Parathyroid adenoma (tissue), 2 donors: ENCODE results near the gene BCR.

Source experiments
- H2AFZ ChIP-seq: fragments of 300-600 bp; sonication (generic); one replicate; pipeline ENCODE4 v1.7.0; 2017; ENCODE audit warnings: antibody characterized with exemption, mild to moderate bottlenecking
- H3K27ac ChIP-seq: fragments of 300-600 bp; sonication (generic); one replicate; pipeline ENCODE4 v1.7.0; 2017
- H3K27me3 ChIP-seq: fragments of 300-600 bp; sonication (generic); one replicate; pipeline ENCODE4 v1.7.0; 2017; ENCODE audit warnings: low read length; ENCODE audit not compliant: control insufficient read depth, insufficient read depth
- H3K36me3 ChIP-seq: fragments of 300-600 bp; sonication (generic); one replicate; pipeline ENCODE4 v1.7.0; 2017; ENCODE audit warnings: low read length; ENCODE audit not compliant: control insufficient read depth, insufficient read depth
- H3K4me1 ChIP-seq: fragments of 300-600 bp; sonication (generic); one replicate; pipeline ENCODE4 v1.7.0; 2017; ENCODE audit warnings: control low read depth
- H3K4me2 ChIP-seq: fragments of 300-600 bp; sonication (generic); one replicate; pipeline ENCODE4 v1.7.0; 2017; ENCODE audit warnings: low read length
- H3K4me3 ChIP-seq: fragments of 300-600 bp; sonication (generic); one replicate; pipeline ENCODE4 v1.7.0; 2017; ENCODE audit warnings: low read depth, low read length
- H3K79me2 ChIP-seq: fragments of 300-600 bp; sonication (generic); one replicate; pipeline ENCODE4 v1.7.0; 2017; ENCODE audit warnings: control low read depth
- H3K9ac ChIP-seq: fragments of 300-600 bp; sonication (generic); one replicate; pipeline ENCODE4 v1.7.0; 2017; ENCODE audit warnings: mild to moderate bottlenecking
- H3K9me3 ChIP-seq: fragments of 300-600 bp; sonication (generic); one replicate; pipeline ENCODE4 v1.7.0; 2017; ENCODE audit warnings: low read length; ENCODE audit not compliant: control insufficient read depth
- CTCF ChIP-seq: fragments of 300-600 bp; sonication (generic); IDR thresholded peaks from one replicate; pipeline ENCODE4 v1.7.0; 2017; ENCODE audit warnings: antibody characterized with exemption, mild to moderate bottlenecking
- donor health status: primary hyperparathyroidism.

Gene BCR

GRCh38 chr22:23178512-23179254 is 1.6 kb upstream of the BCR start:
- Histone ChIP-seq H3K27ac (no peak overlapping the region), H2AFZ (no peak overlapping the region), H3K4me2 (no peak overlapping the region), H3K4me1 (peaks cover 12% of the 10 kb centered on the region), H3K27me3 (no peaks in the 10 kb centered on the region), H3K9ac (no peak overlapping the region), H3K79me2 (no peaks in the 10 kb centered on the region), H3K4me3 (no peak overlapping the region), H3K9me3 (no peaks in the 10 kb centered on the region), H3K36me3 (no peaks in the 10 kb centered on the region)
- TF ChIP-seq CTCF, result peak; percentile 92

GRCh38 chr22:23179381-23180299 is 669 bp upstream of the BCR start:
- Histone ChIP-seq H3K4me2 (peak overlapping the region; percentile 78), H3K27ac (peak overlapping the region; percentile 24), H3K9ac (no peak overlapping the region), H2AFZ (peak overlapping the region; percentile 64), H3K79me2 (no peaks in the 10 kb centered on the region), H3K27me3 (no peaks in the 10 kb centered on the region), H3K4me1 (peaks cover 12% of the 10 kb centered on the region), H3K36me3 (no peaks in the 10 kb centered on the region), H3K4me3 (peak overlapping the region; percentile 51), H3K9me3 (no peaks in the 10 kb centered on the region)
- no peak for TF ChIP-seq CTCF

- Histone ChIP-seq H3K27me3 (no peaks in the 10 kb centered on the region), H3K27ac (no peak overlapping the region), H2AFZ (no peak overlapping the region), H3K9me3 (no peaks in the 10 kb centered on the region), H3K4me2 (peak overlapping the region; percentile 63), H3K9ac (no peak overlapping the region), H3K36me3 (no peaks in the 10 kb centered on the region), H3K4me1 (peaks cover 12% of the 10 kb centered on the region), H3K4me3 (peak overlapping the region; percentile 54), H3K79me2 (peaks cover 2% of the 10 kb centered on the region)
- no peak for TF ChIP-seq CTCF
Measured at GRCh38 chr22:23180893-23181720, 798 bp downstream of the BCR start.

GRCh38 chr22:23181721-23182308 is 1.5 kb downstream of the BCR start:
- Histone ChIP-seq H3K27ac (no peak overlapping the region), H3K79me2 (peaks cover 2% of the 10 kb centered on the region), H3K4me1 (peaks cover 12% of the 10 kb centered on the region)

More at GRCh38 chr22:23181721-23182308, 1.5 kb downstream of the BCR start:
- Histone ChIP-seq H3K4me2 (peak overlapping the region; percentile 51), H3K27me3 (no peaks in the 10 kb centered on the region), H3K9ac (no peak overlapping the region), H3K9me3 (no peaks in the 10 kb centered on the region), H3K4me3 (peak overlapping the region; percentile 36), H3K36me3 (no peaks in the 10 kb centered on the region), H2AFZ (no peak overlapping the region)
- no peak for TF ChIP-seq CTCF
